Endothelial cell of umbilical vein (primary cell): Measurements from ENCODE around the gene RASSF5. TPM values are rescaled to one million over a fixed set of nuclear protein-coding genes. Genes with fewer than 3 reads are reported as not detected.

Source experiments
- BruUV-seq: library from RNA; stranded (reverse); fragments of 400-500 nt; replicated peaks from 2 replicates; lab custom pipeline; 2021; lab: Mats Ljungman, UMichigan
- CTCF ChIA-PET: fragments of 300-600, 350-600 bp; sonication (Branson Sonifier 250); formaldehyde crosslinking; loops from one replicate; lab custom pipeline; 2021; ENCODE audit warnings: antibody characterized with exemption, inconsistent platforms; lab: Charles Lee
- POLR2A ChIA-PET: fragments of 300-600, 350-600 bp; sonication (Branson Sonifier 250); formaldehyde crosslinking; loops from one replicate; lab custom pipeline; 2021; ENCODE audit warnings: antibody characterized with exemption, inconsistent platforms; lab: Charles Lee
- DNase-seq: peaks from one replicate; pipeline ENCODE4 v3.0.0-alpha.2; 2011; ENCODE audit warnings: low read depth, low spot score
- FAIRE-seq: peaks from 2 replicates; lab custom pipeline; 2011; peaks lifted over from hg19 to GRCh38; lab: Jason Lieb, UNC
- H2AFZ ChIP-seq: 2 replicates; pipeline ENCODE4 v1.6.0; 2012; ENCODE audit warnings: low read depth, low read length, control low read depth, inconsistent platforms
- H3K27ac ChIP-seq: 2 replicates; pipeline ENCODE4 v1.5.1; 2011; ENCODE audit warnings: low read depth, mild to moderate bottlenecking, control low read depth, low read length, moderate library complexity; ENCODE audit not compliant: insufficient read depth
- H3K27me3 ChIP-seq, 2 experiments: 2 replicates each; pipeline versions ENCODE4 v1.6.0 to v1.6.1; 2011; ENCODE audit warnings: low read length in 2 of 2, mixed read lengths in 1 of 2; ENCODE audit not compliant: control insufficient read depth in 2 of 2, insufficient read depth in 2 of 2
- H3K36me3 ChIP-seq, 2 experiments: 2 replicates in 1 of 2; 3 replicates in 1 of 2; pipeline ENCODE4 v1.5.1; 2011; ENCODE audit warnings: low read length in 2 of 2, mild to moderate bottlenecking in 1 of 2, moderate library complexity in 1 of 2; ENCODE audit not compliant: control insufficient read depth in 2 of 2, insufficient read depth in 2 of 2; ENCODE audit errors: extremely low read depth in 1 of 2
- H3K4me1 ChIP-seq: 3 replicates; pipeline ENCODE4 v1.5.1; 2011; ENCODE audit warnings: mild to moderate bottlenecking, low read length; ENCODE audit not compliant: control insufficient read depth, insufficient read depth; ENCODE audit errors: extremely low read depth
- H3K4me2 ChIP-seq: 2 replicates; pipeline ENCODE4 v1.6.1; 2011; ENCODE audit warnings: low read length, control low read depth, mixed read lengths; ENCODE audit not compliant: insufficient read depth
- H3K4me3 ChIP-seq, 3 experiments: fragments of 200-600 bp in 1 of 3; sonication (generic), shearing (Covaris generic) in 1 of 3; replicated peaks in 1 of 3; 2 replicates each; pipeline ENCODE4 v1.5.1; 2011 to 2016; ENCODE audit warnings: control low read depth in 3 of 3, low read length in 3 of 3, mild to moderate bottlenecking in 2 of 3, inconsistent platforms in 1 of 3, low read depth in 1 of 3, moderate library complexity in 1 of 3; ENCODE audit not compliant: insufficient read depth in 1 of 3
- H3K79me2 ChIP-seq: 2 replicates; pipeline ENCODE4 v1.6.0; 2012; ENCODE audit warnings: low read length, inconsistent platforms; ENCODE audit not compliant: control insufficient read depth, insufficient read depth
- H3K9ac ChIP-seq: replicated peaks from 2 replicates; pipeline ENCODE3; 2011; ENCODE audit warnings: low read length, control low read depth; ENCODE audit not compliant: insufficient read depth; ENCODE audit errors: extremely low read depth
- H3K9me1 ChIP-seq: replicated peaks from 3 replicates; pipeline ENCODE4 v1.6.0; 2011; ENCODE audit warnings: mild to moderate bottlenecking, low read length; ENCODE audit not compliant: control insufficient read depth, insufficient read depth; ENCODE audit errors: extremely low read depth
- H3K9me3 ChIP-seq: replicated peaks from 2 replicates; pipeline ENCODE4 v1.5.1; 2012; ENCODE audit warnings: low read length, inconsistent platforms; ENCODE audit not compliant: control insufficient read depth, insufficient read depth
- H4K20me1 ChIP-seq: replicated peaks from 2 replicates; pipeline ENCODE3; 2011; ENCODE audit warnings: mild to moderate bottlenecking, low read length; ENCODE audit not compliant: control insufficient read depth, insufficient read depth; ENCODE audit errors: extremely low read depth
- CTCF ChIP-seq, 2 donors: IDR thresholded peaks; 1 replicate in 1 of 2; 2 replicates in 1 of 2; pipeline ENCODE4 v1.5.1; 2011; ENCODE audit warnings: low read length in 2 of 2, mild to moderate bottlenecking in 2 of 2, moderate library complexity in 2 of 2, control low read depth in 1 of 2, inconsistent platforms in 1 of 2, low read depth in 1 of 2; ENCODE audit not compliant: insufficient read depth in 1 of 2; ENCODE audit errors: extremely low read depth in 1 of 2
- EZH2 ChIP-seq: IDR thresholded peaks from 2 replicates; pipeline ENCODE4 v1.6.1; 2012; ENCODE audit warnings: borderline replicate concordance, low read depth, mild to moderate bottlenecking, moderate library complexity, low read length, inconsistent platforms; ENCODE audit not compliant: severe bottlenecking
- FOS ChIP-seq: IDR thresholded peaks from 2 replicates; pipeline ENCODE4 v1.6.1; 2011; ENCODE audit warnings: mild to moderate bottlenecking, low read length, moderate library complexity, borderline replicate concordance; ENCODE audit not compliant: insufficient read depth
- GATA2 ChIP-seq: IDR thresholded peaks from 2 replicates; pipeline ENCODE4 v1.7.0; 2011; ENCODE audit warnings: low read depth, mild to moderate bottlenecking, moderate library complexity, mixed read lengths, low read length; ENCODE audit not compliant: insufficient read length, insufficient read depth
- JUN ChIP-seq: IDR thresholded peaks from 2 replicates; pipeline ENCODE4 v1.6.1; 2011; ENCODE audit warnings: borderline replicate concordance, low read depth; ENCODE audit not compliant: insufficient read length, insufficient read depth
- MAX ChIP-seq: IDR thresholded peaks from 2 replicates; pipeline ENCODE4 v1.6.1; 2011; ENCODE audit not compliant: insufficient read depth, insufficient read length
- MYC ChIP-seq: IDR thresholded peaks from one replicate; pipeline ENCODE4 v1.6.1; 2011; ENCODE audit warnings: mild to moderate bottlenecking, low read depth, low read length
- POLR2A ChIP-seq: IDR thresholded peaks from 2 replicates; pipeline ENCODE4 v1.6.1; 2012; ENCODE audit warnings: low read depth, mild to moderate bottlenecking, control low read depth, low read length
- dilution Hi-C: fragments of 300-500 bp; cut with MboI; formaldehyde crosslinking; loops from one replicate; pipeline ENCODE4 v1.15.0; 2019; ENCODE audit warnings: low sequenced_read_pairs; ENCODE audit not compliant: extremely low pct_ligation_motif_present
- intact Hi-C: fragments of 100-400 bp; cut with micrococcal nuclease; formaldehyde crosslinking; loops from one replicate; pipeline ENCODE4 v1.10.0; 2022
- polyA plus RNA-seq, 4 experiments: library from polyadenylated mRNA; depleted of rRNA in 3 of 4; stranded (reverse) in 3 of 4; unstranded in 1 of 4; fragments of >200 nt; gene quantifications; 2 replicates each; pipeline versions ENCODE4 v1.2.1 to v1.2.3, GENCODE V29; 2011 to 2012; ENCODE audit warnings: missing spikeins in 1 of 4
- total RNA-seq: library from RNA; stranded (reverse); gene quantifications from 2 replicates; pipeline ENCODE4 v1.2.3, GENCODE V29; 2021

The RASSF5 gene
- total and polyA plus RNA-seq, 2 donors (not counting 3 experiments of a cell fraction or from before 2014, with no cell fraction given), result 0.23 to 0.60 TPM

- FAIRE-seq (no peak), DNase-seq (no peak)
- intact Hi-C loops (loop anchor here (10.0 kb wide), 1 partner anchor 419 kb away; no protein-coding TSS in a partner anchor), dilution Hi-C loops (no loop called here)
- Histone ChIP-seq H3K36me3 (peaks cover 2 to 32% of the 10 kb centered on the region in 2 experiments), H3K79me2 (no peaks in the 10 kb centered on the region), H3K27me3 (no peaks in the 10 kb centered on the region), H3K9me1 (no peaks in the 10 kb centered on the region), H3K27ac (no peak overlapping the region), H3K9me3 (no peaks in the 10 kb centered on the region), H4K20me1 (no peaks in the 10 kb centered on the region), H2AFZ (no peak overlapping the region), H3K4me1 (peaks cover 2% of the 10 kb centered on the region), H3K4me2 (no peak overlapping the region), H3K4me3 (no peak overlapping the region), H3K9ac (no peak overlapping the region)
- POLR2A ChIA-PET, result no interaction called here
- no peak for TF ChIP-seq EZH2
- no peak for TF ChIP-seq FOS
- TF ChIP-seq GATA2, result no peak
- no peak for TF ChIP-seq CTCF (IDR thresholded peaks at IDR 0.05; ENCODE audit: extremely low read depth in 1 of 2, insufficient read depth in 1 of 2, low read depth in 1 of 2, low read length in 2 of 2)
- no peak for TF ChIP-seq POLR2A
- no peak for TF ChIP-seq MAX
- no peak for TF ChIP-seq JUN
- no peak for TF ChIP-seq MYC
- BruUV-seq, result no TSS peak
- CTCF ChIA-PET, result interaction anchor here (0.6 to 3.1 kb wide), 7 partner anchors 8 to 1677 kb away, joined by 3 to 18 read pairs (median 6); partner anchors contain the start of gene RASSF5
These were observed 11.8 kb upstream of the RASSF5 start for GRCh38 chr1:206495493-206496046.
